MCF 10A (cell line): Measurements from ENCODE around the gene NTM. TPM values are rescaled to one million over a fixed set of nuclear protein-coding genes. Genes with fewer than 3 reads are reported as not detected.

ENCODE experiments used
- BruUV-seq: library from RNA; stranded (reverse); fragments of 400-500 nt; replicated peaks from 2 replicates; lab custom pipeline; 2021; lab: Mats Ljungman, UMichigan
- CTCF ChIA-PET: fragments of 300-600 bp; sonication (Branson Sonifier 250); formaldehyde crosslinking; extraction: SDS; loops from one replicate; lab custom pipeline; 2021; ENCODE audit warnings: antibody characterized with exemption, inconsistent platforms; lab: Yijun Ruan, JAX
- POLR2A ChIA-PET: fragments of 300-600, 350-650 bp; sonication (Branson Sonifier 250); formaldehyde crosslinking; extraction: SDS; loops from one replicate; lab custom pipeline; 2020; ENCODE audit warnings: antibody characterized with exemption, inconsistent platforms; lab: Yijun Ruan, JAX
- DNase-seq: peaks from one replicate; pipeline ENCODE4 v3.0.0-alpha.2; 2018; ENCODE audit not compliant: unreplicated experiment
- H3K27ac Mint-ChIP-seq: one replicate; pipeline ENCODE4 v1.8.0; 2022; ENCODE audit warnings: mild to moderate bottlenecking, low read depth, mixed read lengths; ENCODE audit not compliant: unreplicated experiment
- H3K27me3 Mint-ChIP-seq: one replicate; pipeline ENCODE4 v1.8.0; 2022; ENCODE audit warnings: mixed read lengths; ENCODE audit not compliant: insufficient read depth, unreplicated experiment
- H3K36me3 Mint-ChIP-seq: one replicate; pipeline ENCODE4 v1.8.0; 2022; ENCODE audit warnings: mild to moderate bottlenecking, moderate library complexity, mixed read lengths; ENCODE audit not compliant: insufficient read depth, unreplicated experiment
- H3K4me1 Mint-ChIP-seq: one replicate; pipeline ENCODE4 v1.8.0; 2022; ENCODE audit warnings: mixed read lengths; ENCODE audit not compliant: insufficient read depth, unreplicated experiment
- H3K4me3 Mint-ChIP-seq: one replicate; pipeline ENCODE4 v1.8.0; 2022; ENCODE audit warnings: mild to moderate bottlenecking, moderate library complexity, mixed read lengths; ENCODE audit not compliant: unreplicated experiment
- H3K9me3 Mint-ChIP-seq: one replicate; pipeline ENCODE4 v1.8.0; 2022; ENCODE audit warnings: mixed read lengths; ENCODE audit not compliant: unreplicated experiment
- CTCF ChIP-seq: fragments of 200-600 bp; IDR thresholded peaks from one replicate; pipeline ENCODE4 v1.8.0; 2022; ENCODE audit warnings: antibody characterized with exemption, mild to moderate bottlenecking; ENCODE audit not compliant: unreplicated experiment
- intact Hi-C: fragments of 100-400 bp; cut with micrococcal nuclease; formaldehyde crosslinking; loops from 2 replicates; pipeline ENCODE4 v1.14.1; 2022
- total RNA-seq: library from RNA; stranded (reverse); gene quantifications from 2 replicates; pipeline ENCODE4 v1.2.3, GENCODE V29; 2022

NTM gene
- total RNA-seq, 1 experiment from 2014 or later: not detected

GRCh38 chr11:131924001-131924400 lies 553.6 kb downstream of the NTM start:
- TF ChIP-seq CTCF: no peak

GRCh38 chr11:131924457-131925201 lies 554.2 kb downstream of the NTM start:
- Mint-ChIP-seq H3K4me3 (no peak overlapping the region), H3K9me3 (peaks cover 56% of the 10 kb centered on the region), H3K4me1 (no peaks in the 10 kb centered on the region), H3K36me3 (no peaks in the 10 kb centered on the region), H3K27ac (no peak overlapping the region), H3K27me3 (no peaks in the 10 kb centered on the region)
- TF ChIP-seq CTCF: no peak
- CTCF ChIA-PET: no interaction called here
- intact Hi-C loops: no loop called here
- no TSS peak for BruUV-seq
- DNase-seq: no peak
- POLR2A ChIA-PET: no interaction called here

More at GRCh38 chr11:131924001-131924400, 553.6 kb downstream of the NTM start:
- Mint-ChIP-seq H3K4me1 (no peaks in the 10 kb centered on the region), H3K9me3 (peaks cover 56% of the 10 kb centered on the region), H3K27me3 (no peaks in the 10 kb centered on the region), H3K4me3 (no peak overlapping the region), H3K36me3 (no peaks in the 10 kb centered on the region), H3K27ac (no peak overlapping the region)
- DNase-seq: no peak
- ChIA-PET POLR2A (no interaction called here), CTCF (no interaction called here)
- BruUV-seq: no TSS peak
- intact Hi-C loops: no loop called here

DNA sequence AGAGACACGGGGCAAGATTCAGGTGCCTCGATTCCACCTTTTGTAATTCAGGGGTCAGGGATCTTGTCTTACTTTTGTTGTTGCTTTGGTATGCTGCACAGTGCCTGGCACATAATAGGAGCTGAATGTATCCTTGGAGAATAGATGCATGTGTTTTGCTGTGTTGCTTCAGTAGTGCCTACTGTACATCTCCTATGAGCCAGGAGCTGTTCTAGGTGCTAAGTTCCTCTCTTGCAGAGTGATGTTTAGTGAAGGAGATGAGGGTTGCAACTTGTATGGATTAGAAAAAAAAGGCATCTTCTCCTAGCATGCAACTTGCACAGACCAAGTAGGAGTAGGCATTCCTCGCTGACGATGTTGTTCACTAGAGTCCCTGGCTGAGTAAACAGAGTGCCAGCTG lies 555.4 kb downstream of the NTM start:
- Mint-ChIP-seq H3K36me3 (no peaks in the 10 kb centered on the region), H3K27me3 (no peaks in the 10 kb centered on the region), H3K27ac (no peak overlapping the region), H3K9me3 (peaks cover 56% of the 10 kb centered on the region), H3K4me3 (no peak overlapping the region), H3K4me1 (no peaks in the 10 kb centered on the region)
- intact Hi-C loops: no loop called here
- no TSS peak for BruUV-seq
- TF ChIP-seq CTCF: no peak
- CTCF ChIA-PET: interaction anchor here (0.5 to 1.2 kb wide), 3 partner anchors 20 to 1014 kb away, joined by 3 to 4 read pairs (median 3); no protein-coding TSS in a partner anchor
- POLR2A ChIA-PET: no interaction called here
- DNase-seq: no peak

GRCh38 chr11:131928992-131929391 lies 558.6 kb downstream of the NTM start:
- POLR2A ChIA-PET: no interaction called here
- Mint-ChIP-seq H3K27me3 (no peaks in the 10 kb centered on the region), H3K9me3 (peaks cover 39% of the 10 kb centered on the region), H3K4me3 (no peak overlapping the region), H3K4me1 (no peaks in the 10 kb centered on the region), H3K27ac (no peak overlapping the region), H3K36me3 (no peaks in the 10 kb centered on the region)
- DNase-seq: no peak
- no TSS peak for BruUV-seq
- intact Hi-C loops: no loop called here
- TF ChIP-seq CTCF: no peak
- CTCF ChIA-PET: no interaction called here
